ENCODE results near the gene PRKAR1B.

The PRKAR1B gene

GRCh38 chr7:741191-741671, 14.2 kb upstream of the PRKAR1B start:
- no peak for TF ChIP-seq CTCF (IDR thresholded peaks at IDR 0.05; ENCODE audit: insufficient read depth, low read depth, low read length, missing control alignments)
- no peak for DNase-seq (ENCODE audit: low read depth)
- no peak overlapping the region for H3K4me3 ChIP-seq (ENCODE audit: low read length)

- TF ChIP-seq CTCF (IDR thresholded peaks at IDR 0.05; ENCODE audit: insufficient read depth, low read depth, low read length, missing control alignments) = no peak
- no peak overlapping the region for H3K4me3 ChIP-seq (ENCODE audit: low read length)
- DNase-seq (ENCODE audit: low read depth) = no peak
Observed at GRCh38 chr7:739983-740942, 13.2 kb upstream of the PRKAR1B start.

GRCh38 chr7:739455-739982, 12.4 kb upstream of the PRKAR1B start:
- no peak overlapping the region for H3K4me3 ChIP-seq (ENCODE audit: low read length)
- no peak for TF ChIP-seq CTCF (IDR thresholded peaks at IDR 0.05; ENCODE audit: insufficient read depth, low read depth, low read length, missing control alignments)
- DNase-seq (ENCODE audit: low read depth) = no peak

GRCh38 chr7:738723-739454, 11.8 kb upstream of the PRKAR1B start:
- no peak for TF ChIP-seq CTCF (IDR thresholded peaks at IDR 0.05; ENCODE audit: insufficient read depth, low read depth, low read length, missing control alignments)
- no peak for DNase-seq (ENCODE audit: low read depth)

GRCh38 chr7:738241-738640, 11.2 kb upstream of the PRKAR1B start:
- no peak overlapping the region for H3K4me3 ChIP-seq (ENCODE audit: low read length)
- TF ChIP-seq CTCF (IDR thresholded peaks at IDR 0.05; ENCODE audit: insufficient read depth, low read depth, low read length, missing control alignments) = no peak
- no peak for DNase-seq (ENCODE audit: low read depth)

More at GRCh38 chr7:738723-739454, 11.8 kb upstream of the PRKAR1B start:
- H3K4me3 ChIP-seq (ENCODE audit: low read length) = no peak overlapping the region

- DNase-seq (ENCODE audit: low read depth) = no peak
- no peak for TF ChIP-seq CTCF (IDR thresholded peaks at IDR 0.05; ENCODE audit: insufficient read depth, low read depth, low read length, missing control alignments)
- H3K4me3 ChIP-seq (ENCODE audit: low read length) = no peak overlapping the region
Observed at GRCh38 chr7:734808-735207, 7.7 kb upstream of the PRKAR1B start.
